ENCODE measurements around the gene ABCD3. TPM values are rescaled to one million over a fixed set of nuclear protein-coding genes. Genes with fewer than 3 reads are reported as not detected.

Gene ABCD3
- total RNA-seq, 5 donors from 2014 or later (not counting 1 experiment from before 2014, with no cell fraction given) = 17.3 to 29.9 (median 24.2) TPM

GRCh38 chr1:94395231-94395630 lies 23.0 kb upstream of the ABCD3 start:
- no peaks in the 10 kb centered on the region for H3K36me3 ChIP-seq (ENCODE audit: control insufficient read depth in 2 of 2, extremely low read depth in 1 of 2, insufficient read depth in 1 of 2, low read length in 1 of 2)
- POLR2A ChIA-PET = no interaction called here
- peaks cover 7 to 13% of the 10 kb centered on the region in 2 donors for H3K27me3 Mint-ChIP-seq
- H3K27ac Mint-ChIP-seq = no peak overlapping the region
- no peak overlapping the region for H3K4me3 ChIP-seq (ENCODE audit: control insufficient read depth in 1 of 2, extremely low read depth in 1 of 2, low read length in 1 of 2)
- ATAC-seq (replicated peaks in 1 of 4) (no peak), DNase-seq (no peak)
- H3K4me1 Mint-ChIP-seq = no peaks in the 10 kb centered on the region
- H3K9me3 ChIP-seq = no peaks in the 10 kb centered on the region
- H3K4me3 Mint-ChIP-seq = no peak overlapping the region
- WGBS (ENCODE audit: insufficient coverage) = 58% methylated on average over 2 of the region's 3 CpGs
- H3K9me3 Mint-ChIP-seq = no peaks in the 10 kb centered on the region
- no peaks in the 10 kb centered on the region for H3K4me1 ChIP-seq (ENCODE audit: control insufficient read depth in 1 of 2, extremely low read depth in 1 of 2, insufficient read depth in 2 of 2, low read length in 2 of 2)
- CTCF ChIA-PET = no interaction called here
- peaks cover 0 to 4% of the 10 kb centered on the region in 2 experiments for H3K27me3 ChIP-seq (replicated peaks in 1 of 2; ENCODE audit: control insufficient read depth in 2 of 2, extremely low read depth in 1 of 2, insufficient read depth in 2 of 2, low read length in 1 of 2)
- no peaks in the 10 kb centered on the region for H3K36me3 Mint-ChIP-seq
- H3K27ac ChIP-seq (ENCODE audit: low read length) = no peak overlapping the region

GRCh38 chr1:94395748-94396309 lies 22.4 kb upstream of the ABCD3 start:
- H3K4me1 Mint-ChIP-seq = no peaks in the 10 kb centered on the region
- DNase-seq (no peak), ATAC-seq (replicated peaks in 1 of 4) (no peak)
- peaks cover 7 to 13% of the 10 kb centered on the region in 2 donors for H3K27me3 Mint-ChIP-seq
- H3K4me3 Mint-ChIP-seq = no peak overlapping the region
- no peaks in the 10 kb centered on the region for H3K36me3 ChIP-seq (ENCODE audit: control insufficient read depth in 2 of 2, extremely low read depth in 1 of 2, insufficient read depth in 1 of 2, low read length in 1 of 2)
- peaks cover 0 to 4% of the 10 kb centered on the region in 2 experiments for H3K27me3 ChIP-seq (replicated peaks in 1 of 2; ENCODE audit: control insufficient read depth in 2 of 2, extremely low read depth in 1 of 2, insufficient read depth in 2 of 2, low read length in 1 of 2)
- H3K27ac ChIP-seq (ENCODE audit: low read length) = no peak overlapping the region
- H3K4me3 ChIP-seq (ENCODE audit: control insufficient read depth in 1 of 2, extremely low read depth in 1 of 2, low read length in 1 of 2) = no peak overlapping the region
- no peak overlapping the region for H3K27ac Mint-ChIP-seq
- WGBS (ENCODE audit: insufficient coverage) = no CpG with 5 or more reads among the region's 2 CpGs
- H3K4me1 ChIP-seq (ENCODE audit: control insufficient read depth in 1 of 2, extremely low read depth in 1 of 2, insufficient read depth in 2 of 2, low read length in 2 of 2) = no peaks in the 10 kb centered on the region
- ChIA-PET POLR2A (no interaction called here), CTCF (interaction anchor here in 1 of 2 donors (0.5 to 0.6 kb wide), 2 partner anchors 9 to 73 kb away, joined by 5 to 6 read pairs; no protein-coding TSS in a partner anchor)
- no peaks in the 10 kb centered on the region for H3K9me3 ChIP-seq
- H3K9me3 Mint-ChIP-seq = no peaks in the 10 kb centered on the region
- no peaks in the 10 kb centered on the region for H3K36me3 Mint-ChIP-seq

- no peaks in the 10 kb centered on the region for H3K9me3 ChIP-seq
- WGBS (ENCODE audit: insufficient coverage) = 60% methylated on average over 1 of the region's 11 CpGs
- ATAC-seq (replicated peaks in 1 of 4) (no peak), DNase-seq (no peak)
- CTCF ChIA-PET = interaction anchor here (0.5 to 0.6 kb wide), 3 partner anchors 8 to 80 kb away, joined by 4 to 6 read pairs (median 5); no protein-coding TSS in a partner anchor
- POLR2A ChIA-PET = no interaction called here
- H3K4me1 Mint-ChIP-seq = no peaks in the 10 kb centered on the region
- H3K4me3 ChIP-seq (ENCODE audit: control insufficient read depth in 1 of 2, extremely low read depth in 1 of 2, low read length in 1 of 2) = no peak overlapping the region
- H3K9me3 Mint-ChIP-seq = no peaks in the 10 kb centered on the region
- no peak overlapping the region for H3K27ac Mint-ChIP-seq
- H3K27me3 Mint-ChIP-seq = peaks cover 7 to 13% of the 10 kb centered on the region in 2 donors
- no peaks in the 10 kb centered on the region for H3K4me1 ChIP-seq (ENCODE audit: control insufficient read depth in 1 of 2, extremely low read depth in 1 of 2, insufficient read depth in 2 of 2, low read length in 2 of 2)
- H3K36me3 Mint-ChIP-seq = no peaks in the 10 kb centered on the region
- peaks cover 0 to 4% of the 10 kb centered on the region in 2 experiments for H3K27me3 ChIP-seq (replicated peaks in 1 of 2; ENCODE audit: control insufficient read depth in 2 of 2, extremely low read depth in 1 of 2, insufficient read depth in 2 of 2, low read length in 1 of 2)
- no peak overlapping the region for H3K4me3 Mint-ChIP-seq
- H3K27ac ChIP-seq (ENCODE audit: low read length) = no peak overlapping the region
- no peaks in the 10 kb centered on the region for H3K36me3 ChIP-seq (ENCODE audit: control insufficient read depth in 2 of 2, extremely low read depth in 1 of 2, insufficient read depth in 1 of 2, low read length in 1 of 2)
Measured at GRCh38 chr1:94396356-94397010, 21.7 kb upstream of the ABCD3 start.

- Mint-ChIP-seq H3K36me3 (no peaks in the 10 kb centered on the region), H3K4me3 (no peak overlapping the region), H3K9me3 (no peaks in the 10 kb centered on the region), H3K27ac (no peak overlapping the region), H3K27me3 (peaks cover 5 to 11% of the 10 kb centered on the region in 2 donors), H3K4me1 (no peaks in the 10 kb centered on the region)
- Histone ChIP-seq H3K27ac (ENCODE audit: low read length) (no peak overlapping the region), H3K9me3 (no peaks in the 10 kb centered on the region), H3K4me3 (ENCODE audit: control insufficient read depth in 1 of 2, extremely low read depth in 1 of 2, low read length in 1 of 2) (no peak overlapping the region), H3K27me3 (replicated peaks in 1 of 2; ENCODE audit: control insufficient read depth in 2 of 2, extremely low read depth in 1 of 2, insufficient read depth in 2 of 2, low read length in 1 of 2) (peaks cover 0 to 2% of the 10 kb centered on the region in 2 experiments), H3K4me1 (ENCODE audit: control insufficient read depth in 1 of 2, extremely low read depth in 1 of 2, insufficient read depth in 2 of 2, low read length in 2 of 2) (no peaks in the 10 kb centered on the region), H3K36me3 (ENCODE audit: control insufficient read depth in 2 of 2, extremely low read depth in 1 of 2, insufficient read depth in 1 of 2, low read length in 1 of 2) (no peaks in the 10 kb centered on the region)
- CTCF ChIA-PET = no interaction called here
- no peak for DNase-seq
- WGBS (ENCODE audit: insufficient coverage) = 88% methylated on average over 4 of the region's 5 CpGs
- no peak for ATAC-seq (replicated peaks in 1 of 4)
- POLR2A ChIA-PET = no interaction called here
Measured at GRCh38 chr1:94398356-94398755, 19.8 kb upstream of the ABCD3 start.

- Mint-ChIP-seq H3K4me3 (no peak overlapping the region), H3K27me3 (peaks cover 9 to 11% of the 10 kb centered on the region in 2 donors), H3K36me3 (no peaks in the 10 kb centered on the region), H3K9me3 (no peaks in the 10 kb centered on the region), H3K4me1 (no peaks in the 10 kb centered on the region), H3K27ac (no peak overlapping the region)
- ATAC-seq (replicated peaks in 1 of 4) = no peak
- Histone ChIP-seq H3K36me3 (ENCODE audit: control insufficient read depth in 2 of 2, extremely low read depth in 1 of 2, insufficient read depth in 1 of 2, low read length in 1 of 2) (no peaks in the 10 kb centered on the region), H3K27ac (ENCODE audit: low read length) (no peak overlapping the region), H3K27me3 (replicated peaks in 1 of 2; ENCODE audit: control insufficient read depth in 2 of 2, extremely low read depth in 1 of 2, insufficient read depth in 2 of 2, low read length in 1 of 2) (peaks cover 0 to 2% of the 10 kb centered on the region in 2 experiments), H3K4me1 (ENCODE audit: control insufficient read depth in 1 of 2, extremely low read depth in 1 of 2, insufficient read depth in 2 of 2, low read length in 2 of 2) (no peaks in the 10 kb centered on the region), H3K9me3 (no peaks in the 10 kb centered on the region), H3K4me3 (ENCODE audit: control insufficient read depth in 1 of 2, extremely low read depth in 1 of 2, low read length in 1 of 2) (no peak overlapping the region)
- DNase-seq = no peak
- WGBS (ENCODE audit: insufficient coverage) = 100% methylated on average over 1 of the region's 3 CpGs
- ChIA-PET POLR2A (no interaction called here), CTCF (no interaction called here)
Measured at GRCh38 chr1:94399453-94399852, 18.7 kb upstream of the ABCD3 start.

- ChIA-PET POLR2A (interaction anchor here in 1 of 2 donors (0.7 kb wide), 1 partner anchor 8 kb away, joined by 3 read pairs; no protein-coding TSS in a partner anchor), CTCF (no interaction called here)
- H3K27me3 ChIP-seq (replicated peaks in 1 of 2; ENCODE audit: control insufficient read depth in 2 of 2, extremely low read depth in 1 of 2, insufficient read depth in 2 of 2, low read length in 1 of 2) = peaks cover 0 to 5% of the 10 kb centered on the region in 2 experiments
- Mint-ChIP-seq H3K27me3 (peaks cover 11 to 13% of the 10 kb centered on the region in 2 donors), H3K27ac (no peak overlapping the region), H3K4me3 (no peak overlapping the region), H3K9me3 (no peaks in the 10 kb centered on the region), H3K4me1 (no peaks in the 10 kb centered on the region), H3K36me3 (no peaks in the 10 kb centered on the region)
- WGBS (ENCODE audit: insufficient coverage) = no CpG with 5 or more reads among the region's 4 CpGs
- H3K36me3 ChIP-seq (ENCODE audit: control insufficient read depth in 2 of 2, extremely low read depth in 1 of 2, insufficient read depth in 1 of 2, low read length in 1 of 2) = no peaks in the 10 kb centered on the region
- no peak overlapping the region for H3K4me3 ChIP-seq (ENCODE audit: control insufficient read depth in 1 of 2, extremely low read depth in 1 of 2, low read length in 1 of 2)
- H3K27ac ChIP-seq (ENCODE audit: low read length) = no peak overlapping the region
- no peak for DNase-seq
- no peaks in the 10 kb centered on the region for H3K4me1 ChIP-seq (ENCODE audit: control insufficient read depth in 1 of 2, extremely low read depth in 1 of 2, insufficient read depth in 2 of 2, low read length in 2 of 2)
- H3K9me3 ChIP-seq = no peaks in the 10 kb centered on the region
- ATAC-seq (replicated peaks in 1 of 4) = no peak
Measured at GRCh38 chr1:94401206-94401605, 17.0 kb upstream of the ABCD3 start.

Data from T-cell (primary cell).